Epithelial cell of alveolus of lung (primary cell): ENCODE results near the gene OR4X1. TPM values are rescaled to one million over a fixed set of nuclear protein-coding genes. Genes with fewer than 3 reads are reported as not detected.

Experiments
- total RNA-seq: library from RNA; depleted of rRNA; stranded (reverse); fragments of >200 nt; gene quantifications from 2 replicates; pipeline ENCODE4 v1.2.1, GENCODE V29; 2015

OR4X1 gene
- not detected in 2 replicates for total RNA-seq

GRCh38 chr11:48263423-48263911 is at the start of gene OR4X1:
TSS of gene OR4X1 (plus strand) at chr11:48263861. CDS start at chr11:48263861, 0 bp downstream.

DNA sequence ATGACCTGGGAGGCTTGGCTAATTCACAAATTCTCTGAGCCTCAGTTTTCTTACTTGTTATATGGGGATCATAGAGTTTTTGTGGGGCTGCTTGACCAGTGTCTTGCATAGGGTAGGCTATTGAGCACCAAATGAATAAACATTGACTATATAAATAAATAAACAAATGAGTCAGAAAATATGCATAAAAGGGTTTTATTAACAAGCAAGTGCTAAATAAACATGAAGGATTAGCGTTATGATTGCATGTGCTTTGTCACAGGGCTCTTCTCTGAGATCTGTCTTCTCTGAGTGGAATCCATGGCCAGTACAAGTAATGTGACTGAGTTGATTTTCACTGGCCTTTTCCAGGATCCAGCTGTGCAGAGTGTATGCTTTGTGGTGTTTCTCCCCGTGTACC is 47.2 kb upstream of the OR4X1 start, which contains the start of gene OR4B1:
Gene OR4B1, plus strand, starts transcription at position 301 of the 400 bp plus-strand sequence. Its CDS starts 0 bp downstream, at position 301.

DNA sequence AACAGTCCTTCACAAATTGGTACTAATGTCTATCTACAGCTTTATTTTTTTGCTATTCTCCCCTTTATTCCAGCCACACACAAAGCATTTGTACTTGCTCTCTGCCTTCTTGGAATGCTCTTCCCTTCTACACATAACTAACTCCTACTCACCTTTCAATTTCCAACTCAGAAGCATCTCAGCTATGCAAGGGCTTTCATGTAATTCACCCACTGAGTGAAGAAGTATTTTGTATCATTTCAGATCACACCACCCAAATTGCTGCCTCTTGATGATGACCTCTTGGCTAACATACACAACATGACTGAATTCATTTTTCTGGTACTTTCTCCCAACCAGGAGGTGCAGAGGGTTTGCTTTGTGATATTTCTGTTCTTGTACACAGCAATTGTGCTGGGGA is 18.9 kb upstream of the OR4X1 start, which contains the start of gene OR4X2:
Gene OR4X2, plus strand, starts transcription at position 301 of the 400 bp plus-strand sequence. Its CDS starts 0 bp downstream, at position 301.

DNA sequence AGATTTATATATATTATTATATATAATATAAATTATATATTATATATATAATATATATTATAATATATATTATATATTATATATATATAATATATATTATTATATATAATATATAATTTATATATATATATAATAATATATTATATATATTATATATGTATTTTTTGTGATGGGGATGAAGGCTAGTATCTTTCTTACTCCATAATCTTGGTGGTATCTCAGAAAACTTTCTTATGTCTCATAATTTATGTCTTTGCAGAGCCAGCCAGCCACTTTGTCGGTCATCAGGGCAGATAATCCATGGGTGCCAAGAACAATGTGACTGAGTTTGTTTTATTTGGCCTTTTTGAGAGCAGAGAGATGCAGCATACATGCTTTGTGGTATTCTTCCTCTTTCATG is 42.3 kb downstream of the OR4X1 start, which contains the start of gene OR4S1:
Gene OR4S1, plus strand, starts transcription at position 301 of the 400 bp plus-strand sequence. Its CDS starts 0 bp downstream, at position 301.

Other genes with a start within 250 kb of the OR4X1 start
- not detected in 2 replicates for gene OR4B1, start 47.1 kb upstream of the OR4X1 start, total RNA-seq
- not detected in 2 replicates for gene OR4X2, start 18.8 kb upstream of the OR4X1 start, total RNA-seq
- not detected in 2 replicates for gene OR4S1, start 42.4 kb downstream of the OR4X1 start, total RNA-seq
- not detected in 2 replicates for gene OR4C3, start 61.1 kb downstream of the OR4X1 start, total RNA-seq
- not detected in 2 replicates for gene OR4C5, start 102.6 kb downstream of the OR4X1 start, total RNA-seq
- not detected in 2 replicates for gene OR4A47, start 224.9 kb downstream of the OR4X1 start, total RNA-seq